Activated T-helper 2 cell treated with anti-CD3 and anti-CD28 coated beads, Interferon-gamma antibody, Interleukin-2, Interleukin-4, amounts not matched to agents 10 μg/mL and 5 μg/mL and 100 μg/mL, durations not matched to agents 14 hours and 24 hours and 36 hours (primary cell): ENCODE results near the gene GMIP. TPM values are rescaled to one million over a fixed set of nuclear protein-coding genes. Genes with fewer than 3 reads are reported as not detected.

ENCODE experiments used
- DNase-seq: peaks from one replicate; pipeline ENCODE4 v3.0.0; 2021; ENCODE audit warnings: low spot score
- H3K27ac Mint-ChIP-seq: one replicate; pipeline ENCODE4 v1.8.0; 2021; ENCODE audit warnings: mixed read lengths
- H3K27me3 Mint-ChIP-seq: one replicate; pipeline ENCODE4 v1.8.0; 2021; ENCODE audit warnings: low read depth, mixed read lengths
- H3K36me3 Mint-ChIP-seq: one replicate; pipeline ENCODE4 v1.8.0; 2021; ENCODE audit warnings: low read depth, mixed read lengths
- H3K4me1 Mint-ChIP-seq: one replicate; pipeline ENCODE4 v1.8.0; 2021; ENCODE audit warnings: low read depth, mixed read lengths
- H3K4me3 Mint-ChIP-seq: one replicate; pipeline ENCODE4 v1.8.0; 2021; ENCODE audit warnings: low read depth, mild to moderate bottlenecking, moderate library complexity, mixed read lengths
- H3K9me3 Mint-ChIP-seq: one replicate; pipeline ENCODE4 v1.8.0; 2021; ENCODE audit warnings: mixed read lengths
- intact Hi-C: fragments of 100-400 bp; cut with micrococcal nuclease; formaldehyde crosslinking; loops from one replicate; pipeline ENCODE4 v1.15.1; 2023
- total RNA-seq: library from RNA; stranded (reverse); gene quantifications from 2 replicates; pipeline ENCODE4 v1.2.3, GENCODE V29; 2022

The GMIP gene
- total RNA-seq, 1 donor from 2014 or later: 66.0 TPM

GRCh38 chr19:19654441-19654840, 11.0 kb upstream of the GMIP start:
- Mint-ChIP-seq H3K9me3 (no peaks in the 10 kb centered on the region), H3K27ac (no peak overlapping the region), H3K4me3 (no peak overlapping the region), H3K4me1 (no peaks in the 10 kb centered on the region), H3K36me3 (peaks cover 73% of the 10 kb centered on the region), H3K27me3 (no peaks in the 10 kb centered on the region)
- intact Hi-C loops: no loop called here
- DNase-seq: no peak

- Mint-ChIP-seq H3K4me3 (no peak overlapping the region), H3K36me3 (peaks cover 73% of the 10 kb centered on the region), H3K27ac (no peak overlapping the region), H3K4me1 (no peaks in the 10 kb centered on the region), H3K27me3 (no peaks in the 10 kb centered on the region), H3K9me3 (no peaks in the 10 kb centered on the region)
- intact Hi-C loops: no loop called here
- no peak for DNase-seq
These were observed 10.2 kb upstream of the GMIP start for GRCh38 chr19:19653597-19654147.

- no peaks in the 10 kb centered on the region for H3K9me3 Mint-ChIP-seq
These were observed 9.2 kb upstream of the GMIP start for GRCh38 chr19:19652482-19653295.

GRCh38 chr19:19651076-19651475, 7.6 kb upstream of the GMIP start:
- H3K9me3 Mint-ChIP-seq: no peaks in the 10 kb centered on the region
- H3K27ac Mint-ChIP-seq: no peak overlapping the region
- H3K27me3 Mint-ChIP-seq: no peaks in the 10 kb centered on the region
- intact Hi-C loops: no loop called here
- H3K4me3 Mint-ChIP-seq: no peak overlapping the region
- DNase-seq: no peak
- H3K4me1 Mint-ChIP-seq: no peaks in the 10 kb centered on the region
- H3K36me3 Mint-ChIP-seq: peaks cover 70% of the 10 kb centered on the region

More at GRCh38 chr19:19652482-19653295, 9.2 kb upstream of the GMIP start:
- H3K36me3 Mint-ChIP-seq: peaks cover 72% of the 10 kb centered on the region
- no peaks in the 10 kb centered on the region for H3K27me3 Mint-ChIP-seq
- no peak overlapping the region for H3K4me3 Mint-ChIP-seq
- intact Hi-C loops: no loop called here
- no peaks in the 10 kb centered on the region for H3K4me1 Mint-ChIP-seq
- no peak for DNase-seq
- no peak overlapping the region for H3K27ac Mint-ChIP-seq

- intact Hi-C loops: no loop called here
- no peaks in the 10 kb centered on the region for H3K4me1 Mint-ChIP-seq
- DNase-seq: no peak
- no peaks in the 10 kb centered on the region for H3K27me3 Mint-ChIP-seq
- H3K4me3 Mint-ChIP-seq: no peak overlapping the region
- H3K36me3 Mint-ChIP-seq: peaks cover 71% of the 10 kb centered on the region
- H3K9me3 Mint-ChIP-seq: no peaks in the 10 kb centered on the region
- H3K27ac Mint-ChIP-seq: no peak overlapping the region
These were observed 6.9 kb upstream of the GMIP start for GRCh38 chr19:19650331-19650730.

GRCh38 chr19:19649580-19649995, 6.1 kb upstream of the GMIP start:
- intact Hi-C loops: no loop called here
- H3K9me3 Mint-ChIP-seq: no peaks in the 10 kb centered on the region
- H3K4me3 Mint-ChIP-seq: no peak overlapping the region
- H3K36me3 Mint-ChIP-seq: peaks cover 72% of the 10 kb centered on the region
- no peaks in the 10 kb centered on the region for H3K4me1 Mint-ChIP-seq
- DNase-seq: no peak
- no peaks in the 10 kb centered on the region for H3K27me3 Mint-ChIP-seq
- no peak overlapping the region for H3K27ac Mint-ChIP-seq

- Mint-ChIP-seq H3K9me3 (no peaks in the 10 kb centered on the region), H3K36me3 (peaks cover 72% of the 10 kb centered on the region), H3K27me3 (no peaks in the 10 kb centered on the region), H3K27ac (no peak overlapping the region), H3K4me1 (no peaks in the 10 kb centered on the region), H3K4me3 (no peak overlapping the region)
- intact Hi-C loops: no loop called here
- no peak for DNase-seq
These were observed 5.7 kb upstream of the GMIP start for GRCh38 chr19:19649155-19649554.

GRCh38 chr19:19647037-19647835, 3.8 kb upstream of the GMIP start:
- H3K9me3 Mint-ChIP-seq: no peaks in the 10 kb centered on the region
- peaks cover 6% of the 10 kb centered on the region for H3K4me1 Mint-ChIP-seq
- H3K36me3 Mint-ChIP-seq: peaks cover 66% of the 10 kb centered on the region
- no peak for DNase-seq
- no peaks in the 10 kb centered on the region for H3K27me3 Mint-ChIP-seq
- intact Hi-C loops: no loop called here
- no peak overlapping the region for H3K4me3 Mint-ChIP-seq
- no peak overlapping the region for H3K27ac Mint-ChIP-seq

GRCh38 chr19:19645233-19645870, 1.9 kb upstream of the GMIP start:
- intact Hi-C loops: no loop called here
- Mint-ChIP-seq H3K9me3 (no peaks in the 10 kb centered on the region), H3K36me3 (peaks cover 59% of the 10 kb centered on the region), H3K4me3 (no peak overlapping the region), H3K27ac (no peak overlapping the region), H3K27me3 (no peaks in the 10 kb centered on the region), H3K4me1 (peaks cover 12% of the 10 kb centered on the region)
- no peak for DNase-seq

- peak overlapping the region; percentile 93 for H3K4me3 Mint-ChIP-seq
- intact Hi-C loops: no loop called here
- no peaks in the 10 kb centered on the region for H3K27me3 Mint-ChIP-seq
- no peak for DNase-seq
- peaks cover 12% of the 10 kb centered on the region for H3K4me1 Mint-ChIP-seq
- H3K36me3 Mint-ChIP-seq: peaks cover 61% of the 10 kb centered on the region
- H3K9me3 Mint-ChIP-seq: no peaks in the 10 kb centered on the region
- peak overlapping the region; percentile 94 for H3K27ac Mint-ChIP-seq
These were observed 564 bp upstream of the GMIP start for GRCh38 chr19:19644054-19644388.

GRCh38 chr19:19642506-19643157, 825 bp downstream of the GMIP start:
- H3K27ac Mint-ChIP-seq: peak overlapping the region; percentile 94
- peaks cover 59% of the 10 kb centered on the region for H3K36me3 Mint-ChIP-seq
- no peaks in the 10 kb centered on the region for H3K9me3 Mint-ChIP-seq
- H3K4me1 Mint-ChIP-seq: peaks cover 12% of the 10 kb centered on the region
- intact Hi-C loops: loop anchor here (1.0 to 2.0 kb wide), 4 partner anchors 16 to 110 kb away; partner anchors contain the start of gene ATP13A1
- no peaks in the 10 kb centered on the region for H3K27me3 Mint-ChIP-seq
- DNase-seq: peak; percentile 25
- peak overlapping the region; percentile 93 for H3K4me3 Mint-ChIP-seq

GRCh38 chr19:19637523-19638251, 5.8 kb downstream of the GMIP start:
- DNase-seq: no peak
- H3K4me3 Mint-ChIP-seq: no peak overlapping the region
- H3K36me3 Mint-ChIP-seq: peaks cover 66% of the 10 kb centered on the region
- H3K27ac Mint-ChIP-seq: no peak overlapping the region
- H3K9me3 Mint-ChIP-seq: no peaks in the 10 kb centered on the region
- H3K27me3 Mint-ChIP-seq: no peaks in the 10 kb centered on the region
- intact Hi-C loops: no loop called here
- H3K4me1 Mint-ChIP-seq: peaks cover 15% of the 10 kb centered on the region
